Aorta (tissue), 5 donors: ENCODE data around the gene METTL8. TPM values are rescaled to one million over a fixed set of nuclear protein-coding genes. Genes with fewer than 3 reads are reported as not detected.
A peak's percentile ranks its signal among the peaks of the same experiment; 100 is the strongest.
"Not testable (repeated sequence)": the region's sequence is repeated elsewhere in the genome, so short reads cannot be mapped to it uniquely, and the experiment has no call there.

ENCODE experiments used
- ATAC-seq: fragments of 200-7000 bp; cut with Tn5 transposase; one replicate; pipeline ENCODE4 v1.9.1; 2022; ENCODE audit warnings: moderate library complexity; ENCODE audit not compliant: low FRiP score
- DNase-seq, 2 donors: peaks; one replicate each; pipeline ENCODE4 v3.0.0-alpha.2; 2020
- H3K27ac ChIP-seq, 2 donors: one replicate each; pipeline ENCODE4 v1.5.1; 2013; ENCODE audit warnings: low read length in 2 of 2, mild to moderate bottlenecking in 2 of 2, moderate library complexity in 2 of 2, control low read depth in 1 of 2, inconsistent platforms in 1 of 2, low read depth in 1 of 2
- H3K27me3 ChIP-seq, 2 donors: one replicate each; pipeline ENCODE4 v1.6.1; 2013; ENCODE audit warnings: control low read depth in 1 of 2, low read length in 1 of 2, mild to moderate bottlenecking in 1 of 2, moderate library complexity in 1 of 2; ENCODE audit not compliant: insufficient read depth in 2 of 2, control insufficient read depth in 1 of 2
- H3K36me3 ChIP-seq, 2 donors: one replicate each; pipeline ENCODE4 v1.6.1; 2013; ENCODE audit warnings: control low read depth in 1 of 2, low read length in 1 of 2, mild to moderate bottlenecking in 1 of 2; ENCODE audit not compliant: insufficient read depth in 2 of 2, control insufficient read depth in 1 of 2
- H3K4me1 ChIP-seq, 2 donors: one replicate each; pipeline ENCODE4 v1.6.1; 2013; ENCODE audit warnings: low read length in 2 of 2, control low read depth in 1 of 2, mild to moderate bottlenecking in 1 of 2, moderate library complexity in 1 of 2; ENCODE audit not compliant: insufficient read depth in 2 of 2, control insufficient read depth in 1 of 2
- H3K4me3 ChIP-seq, 2 donors: one replicate each; pipeline ENCODE4 v1.5.1; 2013; ENCODE audit warnings: low read length in 2 of 2, control low read depth in 1 of 2, mild to moderate bottlenecking in 1 of 2
- H3K9me3 ChIP-seq: one replicate; pipeline ENCODE4 v1.6.1; 2013; ENCODE audit warnings: mild to moderate bottlenecking, low read length; ENCODE audit not compliant: control insufficient read depth
- WGBS, 2 donors: extraction: QIAGEN DNeasy Blood & Tissue Kit; methylation state at CpG; one replicate each; pipeline ENCODE4 v1.1.7; 2013; 5-methylcytosine and 5-hydroxymethylcytosine counted together
- intact Hi-C, 2 donors: fragments of 100-400 bp; cut with DNase I; formaldehyde crosslinking; loops; one replicate each; pipeline versions ENCODE4 v1.14.2 to v1.15.0; 2022
- polyA plus RNA-seq, 2 donors: library from polyadenylated mRNA; stranded (reverse); fragments of 200-250 nt; gene quantifications; one replicate each; pipeline ENCODE4 v1.2.3, GENCODE V29; 2013
- total RNA-seq, 2 donors: library from RNA; stranded (reverse); fragmentation: NEBNext Ultra II Directional; extraction: Animal tissue kit (Norgen Biotek cat#: 25700); gene quantifications; one replicate each; pipeline ENCODE4 v1.2.1, GENCODE V29; 2021
- donor health status: healthy with polysubstance abuse.
- donor health status: Bipolar disorder and iron deficiency.
- donor health status: DM: no; HTN: no; CAD: no.
- donor health status: DM: no; HTN: no; CAD: no.
- donor health status: DM: yes; HTN: yes; CAD: no.

Gene METTL8
- total and polyA plus RNA-seq, 4 donors: 7.7 to 26.2 (median 13.3) TPM

DNA sequence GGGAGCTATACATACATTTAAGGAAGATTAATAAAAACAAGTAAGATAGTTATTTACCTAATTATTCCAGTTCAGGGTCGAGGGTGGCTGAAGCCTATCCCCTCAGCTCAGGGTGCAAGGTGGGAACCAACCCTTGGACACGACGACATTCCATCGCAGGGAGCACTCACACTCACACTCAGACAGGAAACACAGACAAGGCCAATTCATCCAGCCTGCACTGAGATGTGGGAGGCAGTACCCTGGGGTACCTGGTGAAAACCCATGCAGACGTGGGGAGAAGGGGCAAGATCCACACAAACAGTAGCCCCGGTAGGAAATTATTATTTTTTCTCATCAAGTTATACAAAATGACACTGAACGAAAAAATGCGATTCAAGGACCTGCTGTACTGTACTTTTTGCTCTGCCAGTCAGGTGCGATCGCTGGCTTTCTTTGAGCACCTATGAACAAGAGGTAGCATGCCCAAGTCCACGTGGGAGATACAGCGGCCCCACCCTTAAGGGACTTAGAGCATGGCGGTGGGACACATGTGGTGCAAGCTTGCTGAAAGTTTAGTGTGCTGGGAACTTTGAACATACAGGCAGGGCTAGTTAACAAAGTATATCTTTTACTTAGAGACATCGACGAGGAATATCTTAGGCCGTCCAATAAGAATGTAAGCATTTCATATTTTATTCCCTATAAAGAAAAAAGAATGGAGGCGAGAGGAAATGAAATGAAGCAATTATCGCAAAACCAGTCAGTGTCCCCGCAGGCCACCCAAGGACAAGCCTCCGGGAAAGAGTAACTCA is 624 bp downstream of the METTL8 start:
- H3K27me3 ChIP-seq: no peaks in the 10 kb centered on the region
- no peaks in the 10 kb centered on the region for H3K36me3 ChIP-seq
- peaks cover 0 to 3% of the 10 kb centered on the region in 2 donors for H3K4me1 ChIP-seq
- H3K27ac ChIP-seq: no peak overlapping the region
- 34 to 35% methylated on average over 20 of the region's 20 CpGs for WGBS, 2 donors
- no peaks in the 10 kb centered on the region for H3K9me3 ChIP-seq
- ATAC-seq (no peak), DNase-seq (no peak)
- intact Hi-C loops: loop anchor here in 1 of 2 donors (5.0 kb wide), 2 partner anchors 271 to 461 kb away; partner anchors contain the start of gene TLK1
- peak overlapping the region; percentile 38 to 86 for H3K4me3 ChIP-seq

DNA sequence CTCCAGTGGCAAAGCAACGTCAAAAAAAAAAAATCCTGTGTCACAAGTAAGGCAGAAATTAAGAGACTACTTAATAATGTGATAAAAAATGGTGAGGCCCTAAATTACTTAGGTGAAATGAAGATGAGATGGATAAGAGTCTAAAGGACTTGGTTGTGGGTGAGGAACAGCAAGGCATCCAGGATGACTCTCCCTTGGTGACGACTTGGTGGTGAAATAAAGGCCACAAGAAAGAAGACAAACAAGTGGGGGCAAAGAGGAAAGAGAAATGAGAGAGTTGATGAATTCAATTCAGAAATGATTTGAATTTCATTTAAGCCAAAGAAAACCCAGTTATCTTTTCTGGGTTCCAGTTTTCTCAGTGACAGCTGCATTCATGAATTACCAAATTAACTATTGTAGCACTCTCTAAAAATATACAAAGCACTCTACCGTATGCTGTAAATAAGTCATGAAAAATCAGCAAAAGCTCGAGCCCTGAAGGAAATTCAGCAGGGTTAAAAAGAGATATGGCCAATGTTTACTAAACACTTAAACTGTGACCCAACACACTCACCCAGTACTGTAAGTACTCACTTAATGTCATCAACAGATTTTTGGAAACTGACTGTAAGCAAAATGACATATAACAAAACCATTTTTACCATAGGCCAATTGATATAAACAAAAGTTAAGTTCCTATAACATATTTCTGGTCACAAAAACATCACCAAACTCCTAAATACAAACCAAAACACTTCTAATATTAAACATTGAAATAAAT is 1.4 kb downstream of the METTL8 start:
- no peak for ATAC-seq
- H3K4me3 ChIP-seq: no peak overlapping the region
- peaks cover 0 to 3% of the 10 kb centered on the region in 2 donors for H3K4me1 ChIP-seq
- H3K9me3 ChIP-seq: no peaks in the 10 kb centered on the region
- no peak overlapping the region for H3K27ac ChIP-seq
- DNase-seq: no peak
- WGBS, 2 donors: 57 to 69% methylated on average over 4 of the region's 4 CpGs
- intact Hi-C loops: loop anchor here in 1 of 2 donors (5.0 kb wide), 2 partner anchors 270 to 460 kb away; partner anchors contain the start of gene TLK1
- H3K27me3 ChIP-seq: no peaks in the 10 kb centered on the region
- no peaks in the 10 kb centered on the region for H3K36me3 ChIP-seq

DNA sequence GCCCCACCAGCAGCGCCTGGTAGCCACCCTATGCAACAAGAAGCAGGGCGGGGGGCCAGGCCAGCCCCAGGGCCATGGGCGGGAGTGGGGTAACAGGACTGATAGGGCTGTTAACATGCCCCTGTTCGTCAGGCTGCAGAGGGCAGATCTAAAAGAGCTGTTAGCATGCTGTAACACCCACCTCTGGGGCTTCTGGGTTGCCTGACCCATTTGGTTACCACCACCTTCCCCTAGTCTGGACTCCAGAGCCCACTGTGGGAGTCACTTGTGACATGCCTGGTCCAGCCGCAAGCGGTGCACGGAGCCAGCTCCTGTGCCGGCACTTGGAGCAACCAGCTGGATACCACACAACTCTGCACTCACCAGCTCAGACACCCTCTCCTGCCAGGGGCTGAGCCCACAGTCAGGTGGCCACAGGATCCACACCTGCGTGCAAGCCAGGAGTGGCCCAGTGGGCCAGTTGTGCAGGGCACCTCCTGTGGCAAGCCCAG is 2.1 kb downstream of the METTL8 start:
- Histone ChIP-seq H3K4me1 (peaks cover 0 to 3% of the 10 kb centered on the region in 2 donors), H3K9me3 (no peaks in the 10 kb centered on the region), H3K4me3 (no peak overlapping the region), H3K27ac (no peak overlapping the region), H3K27me3 (no peaks in the 10 kb centered on the region), H3K36me3 (no peaks in the 10 kb centered on the region)
- intact Hi-C loops: loop anchor here in 1 of 2 donors (5.0 kb wide), 2 partner anchors 269 to 459 kb away; partner anchors contain the start of gene TLK1
- ATAC-seq: no peak
- WGBS, 2 donors: 94 to 97% methylated on average over 9 of the region's 9 CpGs
- peak in 1 of 2 donors; percentile 40 for DNase-seq

DNA sequence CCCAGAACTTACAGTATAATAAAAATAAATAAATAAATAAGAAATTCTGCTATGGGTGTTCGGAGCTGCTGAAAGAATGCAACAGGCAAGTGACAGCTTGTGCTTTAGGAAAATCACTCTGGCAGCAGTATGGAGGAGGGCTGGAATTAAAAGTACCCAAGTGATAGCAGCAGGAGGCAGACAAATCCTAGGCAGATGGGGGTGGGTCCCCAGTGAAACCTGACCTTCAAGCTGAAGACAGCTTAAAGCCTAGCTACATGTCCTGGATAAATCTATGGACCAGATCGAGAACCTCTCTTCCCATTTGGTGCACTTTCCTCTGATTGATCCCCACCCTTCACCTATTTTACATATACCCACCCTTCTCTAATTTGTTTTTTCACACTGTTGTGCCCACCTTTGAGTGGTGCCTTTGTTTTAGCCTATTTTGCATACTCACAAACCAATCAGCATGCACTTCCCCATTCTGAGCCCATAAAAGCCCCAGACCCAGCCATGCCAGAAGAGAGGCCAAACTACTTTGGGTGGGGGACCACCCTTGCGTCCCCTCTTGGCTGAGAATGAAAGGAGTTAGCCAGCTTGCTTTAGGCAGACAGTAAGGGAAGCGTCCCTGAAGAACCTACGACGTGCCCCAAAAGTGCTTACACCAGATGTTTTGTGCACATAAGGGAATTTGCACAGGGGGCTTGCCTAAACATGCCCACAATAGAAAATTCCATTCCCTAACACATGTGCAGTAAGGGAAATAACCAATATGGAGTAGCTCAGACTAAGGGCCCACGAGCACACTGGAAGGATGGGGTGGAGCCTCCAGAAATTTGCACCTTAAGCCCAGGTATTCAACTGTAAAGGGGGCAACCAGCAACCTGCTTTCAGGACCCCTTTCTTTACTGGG is 3.0 kb downstream of the METTL8 start:
- DNase-seq (no peak), ATAC-seq (no peak)
- intact Hi-C loops: loop anchor here in 1 of 2 donors (5.0 kb wide), 2 partner anchors 268 to 458 kb away; partner anchors contain the start of gene TLK1
- H3K9me3 ChIP-seq: no peaks in the 10 kb centered on the region
- H3K36me3 ChIP-seq: no peaks in the 10 kb centered on the region
- H3K27me3 ChIP-seq: no peaks in the 10 kb centered on the region
- peaks cover 0 to 3% of the 10 kb centered on the region in 2 donors for H3K4me1 ChIP-seq
- no peak overlapping the region for H3K27ac ChIP-seq
- 96 to 97% methylated on average over 7 of the region's 7 CpGs for WGBS, 2 donors
- H3K4me3 ChIP-seq: no peak overlapping the region

DNA sequence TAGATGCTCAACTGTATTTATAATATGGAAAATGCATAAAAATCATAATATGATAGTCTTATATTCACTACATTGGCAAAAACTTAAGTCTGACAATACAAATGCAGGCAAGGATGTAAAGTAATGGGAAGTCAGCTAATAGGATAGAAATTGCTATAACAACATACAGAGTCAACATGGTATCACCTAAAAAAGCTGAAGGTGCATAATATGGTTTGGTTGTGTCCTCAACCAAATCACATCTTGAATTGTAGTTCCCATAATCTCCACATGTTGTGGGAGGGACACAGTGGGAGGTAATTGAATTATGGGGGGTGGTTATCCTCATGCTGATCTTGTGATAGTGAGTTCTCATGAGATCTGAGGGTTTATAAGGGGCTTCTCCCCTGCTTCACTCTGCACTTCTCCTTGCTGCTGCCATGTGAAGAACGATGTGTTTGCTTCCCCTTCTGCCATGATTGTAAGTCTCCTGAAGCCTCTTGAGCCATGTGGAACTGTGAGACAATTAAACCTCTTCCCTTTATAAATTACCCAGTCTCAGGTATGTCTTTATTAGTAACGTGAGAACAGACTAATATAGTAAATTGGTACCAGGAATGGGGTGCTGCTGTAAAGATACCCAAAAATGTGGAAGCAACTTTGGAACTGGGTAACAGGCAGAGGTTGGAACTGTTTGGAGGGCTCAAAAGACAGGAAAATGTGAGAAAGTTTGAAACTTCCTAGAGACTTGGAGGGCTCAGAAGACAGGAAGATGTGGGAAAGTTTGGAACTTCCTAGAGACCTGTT is 10.9 kb downstream of the METTL8 start:
- H3K27me3 ChIP-seq, H3K9me3 ChIP-seq, H3K4me1 ChIP-seq, H3K27ac ChIP-seq, DNase-seq, ATAC-seq, H3K4me3 ChIP-seq, H3K36me3 ChIP-seq, intact Hi-C loops: not testable (repeated sequence)
- WGBS, 2 donors: 93 to 96% methylated on average over 2 of the region's 2 CpGs

DNA sequence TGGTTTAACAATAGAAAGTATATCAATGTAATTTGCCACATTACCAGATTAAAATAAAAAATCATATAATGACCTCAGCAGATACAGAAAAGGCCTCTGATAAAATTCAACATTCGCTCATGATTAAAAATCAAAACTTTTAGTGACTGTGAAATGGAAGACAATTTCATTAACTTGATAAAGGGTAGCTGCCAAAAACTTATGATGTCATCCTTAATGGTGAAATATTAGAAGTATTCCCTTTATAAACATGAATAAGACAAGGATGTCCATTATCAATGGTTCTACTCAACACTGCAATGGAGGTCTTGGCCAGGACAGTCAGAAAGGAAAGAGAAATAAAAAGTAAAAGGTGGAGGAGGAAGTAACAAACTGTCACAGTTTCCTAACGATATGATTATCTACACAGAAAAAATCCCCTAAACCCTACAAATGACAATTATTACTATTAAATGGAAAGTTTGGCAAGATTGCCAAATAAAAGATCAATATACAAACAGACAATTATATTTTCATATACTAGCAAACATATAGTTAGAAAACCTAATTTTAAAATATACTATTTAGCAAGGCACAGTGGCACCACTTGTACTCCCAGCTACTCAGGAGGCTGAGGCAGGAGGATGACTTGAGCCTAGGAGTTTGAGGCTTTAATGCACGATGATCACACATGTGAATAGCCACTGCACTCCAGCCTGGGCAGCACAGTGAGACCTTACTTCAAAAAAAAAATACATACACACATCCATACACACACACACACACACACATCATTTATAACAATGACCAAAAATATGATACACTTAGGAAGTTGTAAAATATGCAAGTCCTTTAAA is 12.8 kb downstream of the METTL8 start:
- Histone ChIP-seq H3K27ac (no peak overlapping the region), H3K4me1 (no peaks in the 10 kb centered on the region), H3K27me3 (no peaks in the 10 kb centered on the region), H3K36me3 (no peaks in the 10 kb centered on the region), H3K9me3 (peaks cover 1% of the 10 kb centered on the region), H3K4me3 (no peak overlapping the region)
- intact Hi-C loops: no loop called here
- 95 to 96% methylated on average over 3 of the region's 3 CpGs for WGBS, 2 donors
- DNase-seq: no peak
- no peak for ATAC-seq

DNA sequence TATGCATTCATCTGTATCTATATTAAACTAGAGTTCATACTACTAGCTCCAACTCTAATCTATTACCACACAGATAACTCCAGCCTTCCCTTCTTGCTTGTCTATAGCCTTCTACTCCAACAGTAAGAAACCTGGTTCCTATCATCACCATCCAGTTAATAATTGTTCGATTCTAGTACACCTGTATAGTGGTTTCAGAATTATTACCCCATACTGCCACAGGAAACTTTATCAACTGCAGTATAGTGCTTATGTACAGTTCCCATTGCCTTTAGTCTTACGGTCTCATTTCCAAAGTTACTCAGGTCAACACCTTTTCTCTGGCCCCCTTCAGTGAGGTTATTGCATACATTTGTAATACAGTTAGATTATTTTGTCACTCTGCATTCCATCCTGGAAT is 14.5 kb downstream of the METTL8 start:
- Histone ChIP-seq H3K36me3 (no peaks in the 10 kb centered on the region), H3K4me1 (no peaks in the 10 kb centered on the region), H3K4me3 (no peak overlapping the region), H3K9me3 (peaks cover 1% of the 10 kb centered on the region), H3K27me3 (no peaks in the 10 kb centered on the region), H3K27ac (no peak overlapping the region)
- DNase-seq: no peak
- no peak for ATAC-seq
- intact Hi-C loops: loop anchor here (5.0 to 10.0 kb wide), 2 partner anchors 255 to 492 kb away; partner anchors contain the start of genes GORASP2 (in 1 of the 2) and TLK1 (in 1 of the 2)
- WGBS, 2 donors: 94 to 97% methylated on average over 2 of the region's 2 CpGs
